ENCODE results near the gene GAPVD1. TPM values are rescaled to one million over a fixed set of nuclear protein-coding genes. Genes with fewer than 3 reads are reported as not detected.

GAPVD1 gene
- total and polyA plus RNA-seq, 2 of the 13 experiments (the other 11 are each of a cell fraction or from before 2014, with no cell fraction given) = 11.1 to 33.2 TPM

DNA sequence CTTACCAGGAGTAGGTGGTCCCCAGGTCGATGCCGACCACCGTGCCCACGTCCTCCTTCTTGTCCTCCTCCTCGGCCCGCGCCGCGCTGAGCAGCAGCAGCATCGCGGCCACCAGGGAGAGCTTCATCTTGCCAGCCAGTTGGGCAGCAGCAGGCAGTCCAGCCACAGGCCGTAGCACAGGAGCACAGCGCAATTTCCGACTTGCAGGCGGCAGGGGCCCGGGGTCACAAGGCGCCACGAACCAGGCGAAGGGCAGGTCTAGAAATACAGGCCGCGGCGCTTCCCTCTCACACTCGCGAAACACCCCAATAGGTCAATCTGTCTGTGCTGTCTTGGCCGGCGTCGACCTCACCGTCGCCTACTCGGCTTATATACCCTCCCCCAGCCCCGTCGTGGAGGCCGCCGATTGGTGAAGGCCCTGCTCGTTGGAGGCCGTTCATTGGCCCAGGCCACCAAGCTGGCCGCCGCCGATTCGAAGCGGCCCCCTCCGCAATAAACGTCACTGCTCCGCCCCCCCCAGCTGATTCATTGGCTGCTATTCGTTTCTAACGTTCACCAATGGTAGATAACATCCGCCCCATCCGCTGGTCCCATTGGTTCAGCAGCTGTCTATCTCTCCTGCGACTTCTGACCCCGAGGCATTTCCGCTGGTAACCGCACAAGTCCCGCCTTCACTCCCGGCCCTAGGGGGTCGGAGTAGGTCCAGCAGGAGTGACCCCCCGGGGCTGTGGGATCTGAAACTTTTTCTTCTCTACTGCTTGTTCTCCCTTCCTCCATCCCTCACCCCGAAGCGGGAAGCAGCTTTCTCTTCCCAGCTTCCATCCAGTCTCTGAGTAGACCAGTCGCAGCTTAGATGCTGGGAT, 20.4 kb upstream of the GAPVD1 start, which contains the start of gene HSPA5 (continued):
- TF ChIP-seq, protein P1, sequence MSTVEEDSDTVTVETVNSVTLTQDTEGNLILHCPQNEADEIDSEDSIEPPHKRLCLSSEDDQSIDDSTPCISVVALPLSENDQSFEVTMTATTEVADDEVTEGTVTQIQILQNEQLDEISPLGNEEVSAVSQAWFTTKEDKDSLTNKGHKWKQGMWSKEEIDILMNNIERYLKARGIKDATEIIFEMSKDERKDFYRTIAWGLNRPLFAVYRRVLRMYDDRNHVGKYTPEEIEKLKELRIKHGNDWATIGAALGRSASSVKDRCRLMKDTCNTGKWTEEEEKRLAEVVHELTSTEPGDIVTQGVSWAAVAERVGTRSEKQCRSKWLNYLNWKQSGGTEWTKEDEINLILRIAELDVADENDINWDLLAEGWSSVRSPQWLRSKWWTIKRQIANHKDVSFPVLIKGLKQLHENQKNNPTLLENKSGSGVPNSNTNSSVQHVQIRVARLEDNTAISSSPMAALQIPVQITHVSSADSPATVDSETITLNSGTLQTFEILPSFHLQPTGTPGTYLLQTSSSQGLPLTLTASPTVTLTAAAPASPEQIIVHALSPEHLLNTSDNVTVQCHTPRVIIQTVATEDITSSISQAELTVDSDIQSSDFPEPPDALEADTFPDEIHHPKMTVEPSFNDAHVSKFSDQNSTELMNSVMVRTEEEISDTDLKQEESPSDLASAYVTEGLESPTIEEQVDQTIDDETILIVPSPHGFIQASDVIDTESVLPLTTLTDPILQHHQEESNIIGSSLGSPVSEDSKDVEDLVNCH (CRISPR knock-in tag; IDR thresholded peaks at IDR 0.05) = no peak
- TF ChIP-seq, protein P2, sequence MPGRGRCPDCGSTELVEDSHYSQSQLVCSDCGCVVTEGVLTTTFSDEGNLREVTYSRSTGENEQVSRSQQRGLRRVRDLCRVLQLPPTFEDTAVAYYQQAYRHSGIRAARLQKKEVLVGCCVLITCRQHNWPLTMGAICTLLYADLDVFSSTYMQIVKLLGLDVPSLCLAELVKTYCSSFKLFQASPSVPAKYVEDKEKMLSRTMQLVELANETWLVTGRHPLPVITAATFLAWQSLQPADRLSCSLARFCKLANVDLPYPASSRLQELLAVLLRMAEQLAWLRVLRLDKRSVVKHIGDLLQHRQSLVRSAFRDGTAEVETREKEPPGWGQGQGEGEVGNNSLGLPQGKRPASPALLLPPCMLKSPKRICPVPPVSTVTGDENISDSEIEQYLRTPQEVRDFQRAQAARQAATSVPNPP (CRISPR knock-in tag; IDR thresholded peaks at IDR 0.05) = no peak
- TF ChIP-seq REXO4 (CRISPR knock-in tag; IDR thresholded peaks at IDR 0.05; ENCODE audit: borderline replicate concordance) = peak; percentile 51; the same call in 1 of the 2 replicates
- TF ChIP-seq ZNF138 (CRISPR knock-in tag; IDR thresholded peaks at IDR 0.05; ENCODE audit: low read depth) = peak; percentile 79; the same call in 1 of the 2 replicates
- TF ChIP-seq FOXP1 (IDR thresholded peaks at IDR 0.05) = no peak
- TF ChIP-seq FOXP1 (CRISPR knock-in tag; IDR thresholded peaks at IDR 0.05) = 0 out of 2 replicates have a peak, but pooled peaks have one; percentile 7
- TF ChIP-seq ZFP1 (CRISPR knock-in tag; IDR thresholded peaks at IDR 0.05) = 0 out of 2 replicates have a peak, but pooled peaks have one; percentile 44
- TF ChIP-seq PAF1 (CRISPR knock-in tag; IDR thresholded peaks at IDR 0.05) = no peak
- TF ChIP-seq TBP (CRISPR knock-in tag; IDR thresholded peaks at IDR 0.05) = no peak
- TF ChIP-seq ZFP82 (CRISPR knock-in tag; IDR thresholded peaks at IDR 0.05; ENCODE audit: borderline replicate concordance) = 0 out of 2 replicates have a peak, but pooled peaks have one; percentile 65
- no peak for TF ChIP-seq RFX1 (IDR thresholded peaks at IDR 0.05)
- TF ChIP-seq SMAD3 (CRISPR knock-in tag; IDR thresholded peaks at IDR 0.05) = no peak; the same call in 1 of the 2 replicates
- no peak for TF ChIP-seq MEIS2 (CRISPR knock-in tag; IDR thresholded peaks at IDR 0.05)
- no peak for TF ChIP-seq THYN1 (CRISPR knock-in tag; IDR thresholded peaks at IDR 0.05; ENCODE audit: borderline replicate concordance, low read depth)
- no peak for TF ChIP-seq ZNF652 (CRISPR knock-in tag; IDR thresholded peaks at IDR 0.05; ENCODE audit: borderline replicate concordance, low read depth)
- TF ChIP-seq KLF12 (CRISPR knock-in tag; IDR thresholded peaks at IDR 0.05; ENCODE audit: borderline replicate concordance) = no peak
- TF ChIP-seq ATF7-NPFF (CRISPR knock-in tag; IDR thresholded peaks at IDR 0.05; ENCODE audit: low read depth) = peak; percentile 21; the same call in 1 of the 2 replicates
- TF ChIP-seq ZNF280B (CRISPR knock-in tag; IDR thresholded peaks at IDR 0.05; ENCODE audit: borderline replicate concordance) = peak; percentile 92; the same call in 1 of the 2 replicates
- TF ChIP-seq ZNF660 (CRISPR knock-in tag; IDR thresholded peaks at IDR 0.05; ENCODE audit: borderline replicate concordance, low read depth) = no peak
- peak; percentile 40; the same call in 1 of the 2 replicates for TF ChIP-seq NR1H2 (CRISPR knock-in tag; IDR thresholded peaks at IDR 0.05; ENCODE audit: borderline replicate concordance, low read depth)
- TF ChIP-seq ZNF292 (CRISPR knock-in tag; IDR thresholded peaks at IDR 0.05; ENCODE audit: borderline replicate concordance, low read depth) = 0 out of 2 replicates have a peak, but pooled peaks have one; percentile 67
- no peak for TF ChIP-seq AKAP8 (CRISPR knock-in tag; IDR thresholded peaks at IDR 0.05)
- peak; percentile 77; the same call in 1 of the 2 replicates for TF ChIP-seq ZMAT3 (CRISPR knock-in tag; conservative IDR thresholded peaks at IDR 0.05)
- TF ChIP-seq TRIM22 (IDR thresholded peaks at IDR 0.05) = no peak
- TF ChIP-seq POLR2AphosphoS2 (IDR thresholded peaks at IDR 0.05; ENCODE audit: low read depth, low read length) = peak; percentile 91; the same call in 1 of the 2 replicates
